Activated T-helper 17 cell treated with anti-CD3 and anti-CD28 coated beads, Interleukin-2, amount 50 U/mL, for 72 hours (primary cell): ENCODE data around the gene PLCD1. TPM values are rescaled to one million over a fixed set of nuclear protein-coding genes. Genes with fewer than 3 reads are reported as not detected.
A peak's percentile ranks its signal among the peaks of the same experiment; 100 is the strongest.
"Not testable (repeated sequence)": the region's sequence is repeated elsewhere in the genome, so short reads cannot be mapped to it uniquely, and the experiment has no call there.

ENCODE experiments used
- ATAC-seq: fragments of 150-1000 bp; cut with Tn5 transposase; replicated peaks from 2 replicates; pipeline ENCODE4 v1.10.0; 2021; ENCODE audit warnings: mild to moderate bottlenecking, moderate library complexity
- H3K27ac Mint-ChIP-seq: one replicate; pipeline ENCODE4 v1.8.0; 2022; ENCODE audit warnings: mixed read lengths
- H3K27me3 Mint-ChIP-seq: one replicate; pipeline ENCODE4 v1.8.0; 2022; ENCODE audit warnings: mixed read lengths
- H3K36me3 Mint-ChIP-seq: one replicate; pipeline ENCODE4 v1.8.0; 2022; ENCODE audit warnings: low read depth, mild to moderate bottlenecking, mixed read lengths
- H3K4me1 Mint-ChIP-seq: one replicate; pipeline ENCODE4 v1.8.0; 2022; ENCODE audit warnings: mixed read lengths
- H3K4me3 Mint-ChIP-seq: one replicate; pipeline ENCODE4 v1.8.0; 2022; ENCODE audit warnings: mild to moderate bottlenecking, mixed read lengths
- H3K9me3 Mint-ChIP-seq: one replicate; pipeline ENCODE4 v1.8.0; 2022; ENCODE audit warnings: mixed read lengths
- total RNA-seq, 2 donors: library from RNA; stranded (reverse); gene quantifications; one replicate each; pipeline ENCODE4 v1.2.3, GENCODE V29; 2022

PLCD1 gene
- 10 to 100 TPM; 17.7 to 24.4 TPM for total RNA-seq

GRCh38 chr3:38029400-38030125 is at the start of gene PLCD1:
PLCD1 (minus strand) TSS chr3:38029642; CDS start chr3:38029539, 103 bp downstream.
- Mint-ChIP-seq H3K4me3 (peak within 1 kb of the TSS; percentile 70), H3K4me1 (peaks cover 24% of the 10 kb centered on the region), H3K27ac (peak within 1 kb of the TSS; percentile 66), H3K9me3 (no peaks in the 10 kb centered on the region), H3K27me3 (no peaks in the 10 kb centered on the region), H3K36me3 (no peaks in the 10 kb centered on the region)
- ATAC-seq, result no peak

DNA sequence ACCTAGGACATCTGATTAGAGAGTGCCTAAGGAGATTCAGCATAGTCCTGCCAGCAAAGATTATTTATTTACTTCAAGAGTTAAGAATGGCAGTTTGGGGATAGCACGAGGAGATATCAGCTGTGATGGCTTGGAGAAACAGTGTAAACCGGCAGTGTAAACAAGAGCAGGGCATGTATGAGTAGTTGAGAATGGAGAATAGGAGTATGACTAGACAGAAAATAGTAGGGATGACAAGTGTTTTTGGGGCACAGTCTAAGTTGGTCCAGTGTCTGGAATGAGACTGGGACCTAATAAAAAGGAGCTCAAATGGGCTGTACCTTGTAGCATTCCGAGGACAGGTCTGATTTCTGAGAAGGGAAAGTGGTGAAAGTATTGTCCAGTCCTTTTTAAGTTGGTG is 47.6 kb upstream of the PLCD1 start:
- ATAC-seq, H3K4me1 Mint-ChIP-seq, H3K4me3 Mint-ChIP-seq, H3K9me3 Mint-ChIP-seq, H3K36me3 Mint-ChIP-seq, H3K27me3 Mint-ChIP-seq: not testable (repeated sequence)
- peak overlapping the region; percentile 13 for H3K27ac Mint-ChIP-seq

DNA sequence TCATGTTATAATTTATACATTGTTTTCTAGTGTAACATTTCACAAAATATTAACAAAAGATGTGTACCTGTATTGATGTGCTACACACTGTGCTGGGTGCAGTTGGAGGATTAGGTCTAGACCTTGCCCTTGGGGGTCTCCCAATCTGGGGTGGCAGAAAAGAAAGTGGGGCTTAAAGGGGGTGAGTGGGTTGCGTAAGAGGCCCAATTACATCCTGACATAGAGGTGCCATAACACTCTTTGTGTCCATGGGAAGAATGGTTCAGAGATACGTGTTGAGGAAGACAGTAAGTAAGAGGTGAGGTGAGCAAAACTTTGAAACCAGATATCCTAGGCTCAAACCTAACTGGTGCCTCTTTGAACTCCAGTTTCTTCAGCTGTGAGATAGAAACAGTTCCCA is 40.6 kb upstream of the PLCD1 start:
- no peaks in the 10 kb centered on the region for H3K4me1 Mint-ChIP-seq
- H3K27ac Mint-ChIP-seq, result no peak overlapping the region
- H3K9me3 Mint-ChIP-seq, result no peaks in the 10 kb centered on the region
- ATAC-seq, result no peak
- H3K4me3 Mint-ChIP-seq, result no peak overlapping the region
- H3K27me3 Mint-ChIP-seq, result no peaks in the 10 kb centered on the region
- H3K36me3 Mint-ChIP-seq, result no peaks in the 10 kb centered on the region

DNA sequence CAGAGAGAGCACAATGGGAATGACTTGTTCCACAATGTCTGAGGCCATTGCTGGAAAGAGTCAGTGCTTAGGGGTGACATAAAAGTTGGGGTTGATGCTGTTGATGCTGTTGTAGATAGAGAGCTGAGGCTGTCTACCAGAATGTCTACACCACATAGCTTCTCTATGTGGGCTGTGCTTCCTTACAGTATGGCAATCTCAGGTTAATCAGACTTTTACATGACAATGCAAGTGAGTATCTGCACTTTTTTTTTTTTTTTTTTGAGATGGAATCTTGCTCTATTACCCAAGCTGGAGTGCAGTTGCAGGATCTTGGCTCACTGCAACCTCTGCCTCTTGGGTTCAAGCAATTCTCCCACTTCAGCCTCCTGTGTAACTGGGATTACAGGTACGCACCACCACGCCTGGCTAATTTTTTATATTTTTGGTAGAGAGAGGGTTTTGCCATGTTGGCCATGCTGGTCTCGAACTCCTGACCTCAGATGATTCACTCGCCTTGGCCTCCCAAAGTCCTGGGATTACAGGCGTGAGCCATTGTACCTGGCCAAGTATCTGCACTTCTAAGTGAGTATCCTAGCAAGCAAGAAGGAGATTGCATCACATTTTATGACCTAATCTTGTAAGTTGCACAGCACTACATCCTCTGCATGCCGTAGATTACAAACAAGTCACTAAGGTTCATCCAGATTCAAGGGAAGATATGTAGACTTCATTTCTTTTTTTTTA is 38.2 kb upstream of the PLCD1 start:
- Mint-ChIP-seq H3K9me3 (no peaks in the 10 kb centered on the region), H3K4me1 (no peaks in the 10 kb centered on the region), H3K36me3 (no peaks in the 10 kb centered on the region), H3K27ac (no peak overlapping the region), H3K27me3 (no peaks in the 10 kb centered on the region), H3K4me3 (no peak overlapping the region)
- no peak for ATAC-seq

DNA sequence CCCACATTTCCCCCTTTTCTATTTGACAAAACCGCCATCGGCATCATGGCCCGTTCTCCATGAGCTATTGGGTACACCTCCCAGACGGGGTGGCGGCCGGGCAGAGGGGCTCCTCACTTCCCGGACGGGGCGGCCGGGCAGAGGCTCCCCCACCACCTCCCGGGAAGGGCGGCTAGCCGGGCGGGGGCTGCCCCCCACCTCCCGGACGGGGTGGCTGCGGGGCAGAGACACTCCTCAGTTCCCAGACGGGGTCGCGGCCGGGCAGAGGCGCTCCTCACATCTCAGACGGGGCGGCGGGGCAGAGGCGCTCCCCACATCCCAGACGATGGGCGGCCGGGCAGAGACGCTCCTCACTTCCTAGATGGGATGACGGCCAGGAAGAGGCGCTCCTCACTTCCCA is 35.0 kb upstream of the PLCD1 start:
- H3K4me1 Mint-ChIP-seq, H3K36me3 Mint-ChIP-seq, H3K9me3 Mint-ChIP-seq, H3K27ac Mint-ChIP-seq, H3K4me3 Mint-ChIP-seq, H3K27me3 Mint-ChIP-seq, ATAC-seq: not testable (repeated sequence)

GRCh38 chr3:38062809-38063208 is 33.4 kb upstream of the PLCD1 start:
- Mint-ChIP-seq H3K9me3 (no peaks in the 10 kb centered on the region), H3K36me3 (no peaks in the 10 kb centered on the region), H3K4me3 (no peak overlapping the region), H3K27me3 (no peaks in the 10 kb centered on the region), H3K4me1 (no peaks in the 10 kb centered on the region), H3K27ac (no peak overlapping the region)
- ATAC-seq, result no peak

GRCh38 chr3:38059591-38059990 is 30.1 kb upstream of the PLCD1 start:
- no peak overlapping the region for H3K27ac Mint-ChIP-seq
- no peaks in the 10 kb centered on the region for H3K27me3 Mint-ChIP-seq
- H3K4me1 Mint-ChIP-seq, result peaks cover 6% of the 10 kb centered on the region
- no peaks in the 10 kb centered on the region for H3K9me3 Mint-ChIP-seq
- ATAC-seq, result no peak
- H3K36me3 Mint-ChIP-seq, result no peaks in the 10 kb centered on the region
- H3K4me3 Mint-ChIP-seq, result no peak overlapping the region

- H3K4me3 Mint-ChIP-seq, result no peak overlapping the region
- H3K27ac Mint-ChIP-seq, result no peak overlapping the region
- no peak for ATAC-seq
- H3K27me3 Mint-ChIP-seq, result no peaks in the 10 kb centered on the region
- H3K9me3 Mint-ChIP-seq, result no peaks in the 10 kb centered on the region
- H3K36me3 Mint-ChIP-seq, result no peaks in the 10 kb centered on the region
- peaks cover 6% of the 10 kb centered on the region for H3K4me1 Mint-ChIP-seq
Measured at GRCh38 chr3:38059148-38059547, 29.7 kb upstream of the PLCD1 start.

DNA sequence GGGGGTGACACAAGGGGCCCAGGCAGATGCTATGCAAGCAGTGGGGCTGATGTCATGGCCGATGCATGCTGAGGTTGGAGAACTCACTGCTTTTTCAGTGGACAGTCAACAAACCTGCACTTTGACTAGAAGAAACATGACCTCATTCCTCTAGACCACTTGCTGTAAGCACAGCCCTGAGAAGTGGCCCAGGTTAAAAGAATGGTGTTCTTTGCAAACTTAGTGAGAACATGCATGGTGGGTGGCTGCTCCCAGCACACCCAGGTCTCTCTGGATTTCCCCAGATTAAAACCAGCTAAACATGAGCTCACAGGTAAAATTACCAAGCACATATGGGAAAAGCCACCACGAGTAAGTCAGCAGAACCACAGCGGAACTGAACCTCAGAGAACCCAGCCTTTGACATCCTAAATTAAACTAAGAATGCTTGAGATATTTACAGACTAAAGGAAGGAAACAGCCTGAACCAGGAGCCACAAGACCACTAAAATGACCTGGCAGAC is 25.1 kb upstream of the PLCD1 start:
- no peaks in the 10 kb centered on the region for H3K36me3 Mint-ChIP-seq
- no peaks in the 10 kb centered on the region for H3K27me3 Mint-ChIP-seq
- H3K4me1 Mint-ChIP-seq, result peaks cover 6% of the 10 kb centered on the region
- H3K27ac Mint-ChIP-seq, result peak overlapping the region; percentile 60
- H3K9me3 Mint-ChIP-seq, result no peaks in the 10 kb centered on the region
- H3K4me3 Mint-ChIP-seq, result no peak overlapping the region
- peak; percentile 80 for ATAC-seq

- not testable (repeated sequence) for H3K27ac Mint-ChIP-seq, ATAC-seq, H3K36me3 Mint-ChIP-seq, H3K27me3 Mint-ChIP-seq, H3K9me3 Mint-ChIP-seq, H3K4me1 Mint-ChIP-seq, H3K4me3 Mint-ChIP-seq
Measured at GRCh38 chr3:38053813-38054498, 24.5 kb upstream of the PLCD1 start.

- not testable (repeated sequence) for H3K36me3 Mint-ChIP-seq, H3K4me1 Mint-ChIP-seq, H3K27me3 Mint-ChIP-seq, H3K4me3 Mint-ChIP-seq, ATAC-seq, H3K27ac Mint-ChIP-seq, H3K9me3 Mint-ChIP-seq
Measured at GRCh38 chr3:38053286-38053685, 23.8 kb upstream of the PLCD1 start.

DNA sequence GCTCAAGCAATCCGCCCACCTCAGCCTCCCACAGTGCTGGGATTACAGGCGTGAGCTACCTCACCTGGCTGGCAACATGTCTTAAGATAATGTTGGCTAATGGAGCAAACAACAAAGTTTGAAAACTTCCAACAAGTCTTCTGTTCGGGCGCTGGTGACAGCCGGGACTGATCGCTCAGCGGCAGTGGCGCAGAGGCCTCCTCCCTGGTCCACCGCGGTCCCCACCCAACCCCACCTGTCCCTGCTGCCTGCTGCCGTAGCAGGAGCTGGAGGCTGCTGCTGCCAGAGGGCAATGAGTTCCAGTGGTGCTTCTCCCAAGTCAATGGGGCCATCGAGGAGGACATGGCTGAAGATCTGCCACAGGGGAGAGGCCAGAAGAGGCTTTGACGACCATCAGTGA is 21.7 kb upstream of the PLCD1 start:
- H3K36me3 Mint-ChIP-seq, result no peaks in the 10 kb centered on the region
- H3K27ac Mint-ChIP-seq, result no peak overlapping the region
- no peaks in the 10 kb centered on the region for H3K9me3 Mint-ChIP-seq
- no peaks in the 10 kb centered on the region for H3K27me3 Mint-ChIP-seq
- H3K4me1 Mint-ChIP-seq, result peaks cover 6% of the 10 kb centered on the region
- no peak for ATAC-seq
- H3K4me3 Mint-ChIP-seq, result no peak overlapping the region

- Mint-ChIP-seq H3K4me3 (no peak overlapping the region), H3K9me3 (no peaks in the 10 kb centered on the region), H3K27ac (no peak overlapping the region), H3K27me3 (no peaks in the 10 kb centered on the region), H3K4me1 (no peaks in the 10 kb centered on the region), H3K36me3 (no peaks in the 10 kb centered on the region)
- no peak for ATAC-seq
Measured at GRCh38 chr3:38049358-38050126, 20.1 kb upstream of the PLCD1 start.

- Mint-ChIP-seq H3K4me1 (peaks cover 1% of the 10 kb centered on the region), H3K9me3 (no peaks in the 10 kb centered on the region), H3K27me3 (no peaks in the 10 kb centered on the region), H3K36me3 (no peaks in the 10 kb centered on the region), H3K4me3 (no peak overlapping the region), H3K27ac (no peak overlapping the region)
- ATAC-seq, result no peak
Measured at GRCh38 chr3:38047896-38048295, 18.5 kb upstream of the PLCD1 start.
